ENCODE results near the gene MAB21L2. TPM values are rescaled to one million over a fixed set of nuclear protein-coding genes. Genes with fewer than 3 reads are reported as not detected.
"Not testable (repeated sequence)": the region's sequence is repeated elsewhere in the genome, so short reads cannot be mapped to it uniquely, and the experiment has no call there.

The MAB21L2 gene
- total RNA-seq = 0.13 TPM

GRCh38 chr4:150582146-150582872, at the start of gene MAB21L2:
TSS of gene MAB21L2 (plus strand) at chr4:150582151. CDS start at chr4:150583030, 879 bp downstream.
- no peak for ATAC-seq
- intact Hi-C loops (cut with DNase I) = no loop called here
- no peak for DNase-seq (ENCODE audit: low spot score)

DNA sequence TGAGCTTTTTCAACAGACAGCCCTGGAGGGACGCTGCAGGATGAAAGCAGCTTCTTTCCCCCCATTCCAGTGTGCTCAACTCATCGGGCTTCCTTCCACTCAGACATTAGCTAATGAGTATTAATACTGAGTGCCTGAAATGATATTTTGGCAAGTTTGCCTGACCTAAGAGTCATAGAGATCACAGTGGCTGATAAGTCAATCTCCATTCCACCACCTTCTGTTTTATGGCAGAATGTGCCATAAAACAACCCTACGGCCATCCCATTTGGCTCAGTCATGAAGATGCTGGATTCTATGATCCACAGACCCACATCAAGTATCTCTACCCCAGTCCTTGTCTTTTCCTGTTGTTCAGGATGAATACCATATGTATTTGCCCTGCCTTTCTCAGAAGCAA, 48.3 kb upstream of the MAB21L2 start:
- no peak for ATAC-seq
- intact Hi-C loops (cut with DNase I) = no loop called here
- DNase-seq (ENCODE audit: low spot score) = no peak

- intact Hi-C loops (cut with DNase I) = no loop called here
- ATAC-seq (no peak), DNase-seq (ENCODE audit: low spot score) (no peak)
These were observed 47.1 kb upstream of the MAB21L2 start for GRCh38 chr4:150534818-150535217.

DNA sequence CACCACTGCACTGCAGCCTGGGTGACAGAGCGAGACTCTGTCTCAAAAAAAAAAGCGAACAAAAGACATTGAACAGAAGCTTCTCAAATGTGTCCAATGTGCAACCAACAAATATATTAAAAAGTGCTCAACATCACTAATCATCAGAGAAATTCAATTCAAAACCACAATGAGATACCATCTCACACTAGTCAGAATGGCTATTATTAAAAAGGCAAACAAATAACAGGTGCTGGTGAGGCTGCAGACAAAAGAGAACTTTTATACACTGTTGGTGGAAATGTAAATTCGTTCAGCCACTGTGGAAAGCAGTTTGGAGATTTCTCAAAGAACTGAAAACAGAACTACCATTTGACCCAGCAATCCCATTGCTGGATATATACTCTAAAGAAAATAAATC, 44.0 kb upstream of the MAB21L2 start:
- intact Hi-C loops (cut with DNase I); DNase-seq (ENCODE audit: low spot score): not testable (repeated sequence)

DNA sequence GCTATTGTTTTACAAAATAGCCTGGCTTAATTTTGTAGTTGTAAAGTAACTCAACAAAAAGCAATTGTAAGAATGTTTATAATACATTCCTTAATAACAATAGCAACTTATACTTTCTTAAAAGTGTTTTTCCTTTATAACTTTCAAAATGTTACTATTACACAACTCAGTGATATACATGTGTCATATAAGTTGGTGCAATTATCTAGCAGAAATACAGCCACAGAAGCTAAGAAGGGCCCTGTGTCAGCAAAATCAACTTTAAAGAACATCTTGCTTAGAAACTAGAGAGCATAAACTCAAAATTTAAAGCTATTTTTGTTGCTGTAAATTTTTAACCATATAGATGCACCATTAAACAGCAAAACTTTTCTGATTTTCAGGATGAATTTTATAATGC, 41.4 kb upstream of the MAB21L2 start:
- ATAC-seq = no peak
- DNase-seq (ENCODE audit: low spot score) = no peak
- intact Hi-C loops (cut with DNase I) = no loop called here

More for the DNA sequence above, 44.0 kb upstream of the MAB21L2 start:
- not testable (repeated sequence) for ATAC-seq

- intact Hi-C loops (cut with DNase I) = no loop called here
- ATAC-seq = no peak
- DNase-seq (ENCODE audit: low spot score) = no peak
These were observed 41.0 kb upstream of the MAB21L2 start for GRCh38 chr4:150540959-150541360.

- ATAC-seq (no peak), DNase-seq (ENCODE audit: low spot score) (no peak)
- intact Hi-C loops (cut with DNase I) = no loop called here
These were observed 40.3 kb upstream of the MAB21L2 start for GRCh38 chr4:150541681-150542080.

- DNase-seq (ENCODE audit: low spot score) (no peak), ATAC-seq (no peak)
- intact Hi-C loops (cut with DNase I) = no loop called here
These were observed 38.9 kb upstream of the MAB21L2 start for GRCh38 chr4:150543042-150543441.

DNA sequence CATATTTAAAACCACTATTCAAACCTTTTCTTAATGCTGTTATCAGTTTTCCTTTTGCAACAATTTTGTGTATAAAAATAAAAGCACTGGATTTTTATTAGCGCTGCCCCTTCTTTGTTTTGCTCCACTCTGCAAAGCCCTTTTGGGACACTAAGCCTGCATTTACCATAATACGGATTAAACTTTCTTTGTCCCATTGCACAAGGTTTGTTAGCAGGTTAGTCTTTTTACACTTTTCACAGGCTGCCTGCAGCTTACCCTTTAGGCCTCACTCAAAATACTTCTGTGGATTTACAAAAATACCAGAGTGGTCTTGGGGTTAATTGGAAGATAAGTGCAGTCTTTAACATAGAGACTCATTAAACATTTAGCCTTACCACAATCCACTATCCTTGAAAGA, 35.7 kb upstream of the MAB21L2 start:
- DNase-seq (ENCODE audit: low spot score) = no peak
- intact Hi-C loops (cut with DNase I) = no loop called here
- ATAC-seq = no peak

GRCh38 chr4:150547154-150547838, 34.7 kb upstream of the MAB21L2 start:
- DNase-seq (ENCODE audit: low spot score) (no peak), ATAC-seq (no peak)
- intact Hi-C loops (cut with DNase I) = no loop called here

DNA sequence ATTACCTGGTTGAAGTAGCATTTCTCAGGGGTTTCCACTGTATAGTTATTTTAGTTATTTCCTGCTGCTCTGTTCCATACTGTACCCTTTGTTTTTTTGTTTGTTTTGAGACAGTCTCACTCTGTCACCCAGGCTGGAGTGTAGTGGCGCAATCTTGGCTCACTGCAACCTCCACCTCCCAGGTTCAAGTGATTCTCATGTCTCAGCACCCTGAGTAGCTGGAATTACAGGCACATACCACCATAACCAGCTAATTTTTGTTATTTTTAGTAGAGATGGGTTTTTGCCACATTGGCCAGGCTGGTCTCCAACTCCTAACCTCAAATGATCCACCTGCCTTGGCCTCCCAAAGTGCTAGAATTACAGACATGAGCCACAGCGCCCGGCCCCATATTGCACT, 24.1 kb upstream of the MAB21L2 start:
- ATAC-seq; intact Hi-C loops (cut with DNase I); DNase-seq (ENCODE audit: low spot score): not testable (repeated sequence)

DNA sequence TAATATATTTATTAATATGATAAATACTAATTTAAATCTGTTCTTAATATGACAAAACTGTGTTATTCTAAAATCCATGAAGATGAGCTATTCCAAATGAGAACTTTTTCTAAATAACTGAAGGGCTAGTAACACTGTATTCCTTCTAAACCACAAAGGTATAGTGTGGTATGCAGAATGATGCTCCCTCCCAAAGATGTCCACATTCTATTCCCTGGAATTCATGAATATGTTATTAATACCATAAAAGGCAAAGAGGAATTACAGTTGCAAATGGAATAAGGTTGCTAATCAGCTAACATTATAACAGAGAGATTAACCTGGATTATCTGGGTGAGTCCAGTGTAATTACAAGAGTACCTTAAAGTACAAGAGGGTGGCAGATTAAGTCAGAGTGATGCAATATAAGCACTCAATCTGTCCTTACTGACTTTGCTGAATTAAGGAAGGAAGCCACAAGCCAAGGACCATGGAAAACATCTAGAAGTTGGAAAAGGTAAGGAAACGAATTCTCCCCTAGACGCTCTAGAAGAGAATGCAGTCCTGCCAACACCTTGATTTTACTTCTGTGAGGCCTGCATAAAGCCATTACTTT, 20.7 kb upstream of the MAB21L2 start:
- ATAC-seq = no peak
- no peak for DNase-seq (ENCODE audit: low spot score)
- intact Hi-C loops (cut with DNase I) = no loop called here

GRCh38 chr4:150562250-150562649, 19.7 kb upstream of the MAB21L2 start:
- ATAC-seq = no peak
- DNase-seq (ENCODE audit: low spot score) = no peak
- intact Hi-C loops (cut with DNase I) = no loop called here

GRCh38 chr4:150562751-150563150, 19.2 kb upstream of the MAB21L2 start:
- intact Hi-C loops (cut with DNase I) = no loop called here
- no peak for ATAC-seq
- no peak for DNase-seq (ENCODE audit: low spot score)

- intact Hi-C loops (cut with DNase I); DNase-seq (ENCODE audit: low spot score); ATAC-seq: not testable (repeated sequence)
These were observed 17.0 kb upstream of the MAB21L2 start for GRCh38 chr4:150564967-150565366.

GRCh38 chr4:150567070-150567469, 14.9 kb upstream of the MAB21L2 start:
- ATAC-seq (no peak), DNase-seq (ENCODE audit: low spot score) (no peak)
- intact Hi-C loops (cut with DNase I) = no loop called here

GRCh38 chr4:150569384-150569987, 12.5 kb upstream of the MAB21L2 start:
- ATAC-seq = no peak
- intact Hi-C loops (cut with DNase I) = no loop called here
- DNase-seq (ENCODE audit: low spot score) = no peak

DNA sequence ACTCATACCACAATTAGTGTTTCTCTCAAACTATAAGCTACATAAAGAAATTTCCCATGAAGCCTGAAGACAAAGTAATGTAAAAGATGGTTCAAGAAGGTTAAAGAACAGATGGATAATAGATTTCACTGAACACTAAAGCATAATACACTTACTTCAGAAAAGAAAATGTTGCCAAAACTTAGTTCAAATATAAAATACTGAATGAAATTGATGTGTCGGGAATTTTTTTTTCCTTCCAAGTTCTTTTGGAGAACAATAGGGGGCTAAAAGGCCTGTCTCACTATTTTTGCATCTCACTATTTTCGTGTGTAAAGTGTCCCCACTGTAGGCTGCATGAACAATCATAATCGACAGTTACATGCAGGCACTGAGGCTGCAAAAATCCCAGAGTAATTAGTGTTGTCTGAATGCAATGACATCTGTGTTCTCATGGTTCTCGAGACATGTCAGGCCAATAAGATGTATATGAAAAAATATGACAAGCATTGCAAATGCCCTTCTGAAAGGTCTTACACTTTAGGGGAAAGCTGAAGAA, 11.9 kb upstream of the MAB21L2 start:
- intact Hi-C loops (cut with DNase I) = no loop called here
- no peak for DNase-seq (ENCODE audit: low spot score)

GRCh38 chr4:150570862-150571261, 11.1 kb upstream of the MAB21L2 start:
- intact Hi-C loops (cut with DNase I) = no loop called here
- DNase-seq (ENCODE audit: low spot score) (no peak), ATAC-seq (no peak)

More for the DNA sequence above, 11.9 kb upstream of the MAB21L2 start:
- ATAC-seq = no peak
